Right lobe of liver (tissue), 4 donors: ENCODE measurements around the gene SKAP2.

Experiments
- POLR2A ChIP-seq: fragments of 450-650 bp; IDR thresholded peaks from one replicate; pipeline ENCODE4 v1.6.1; 2017; ENCODE audit warnings: antibody characterized with exemption, mild to moderate bottlenecking
- TF ChIP-seq, protein P1 (sequence below), 4 donors: fragments of 200-600 bp in 3 of 4; fragments of 450-650 bp in 1 of 4; IDR thresholded peaks; one replicate each; pipeline versions ENCODE4 v1.5.1 to v1.8.0; 2016 to 2022; ENCODE audit warnings: antibody characterized with exemption in 4 of 4, mild to moderate bottlenecking in 2 of 4
- donor health status: DM: no; HTN: no; CAD: no.
- donor health status: DM: no; HTN: no; CAD: no.
- donor health status: DM: no; HTN: yes; CAD: no.

DNA sequence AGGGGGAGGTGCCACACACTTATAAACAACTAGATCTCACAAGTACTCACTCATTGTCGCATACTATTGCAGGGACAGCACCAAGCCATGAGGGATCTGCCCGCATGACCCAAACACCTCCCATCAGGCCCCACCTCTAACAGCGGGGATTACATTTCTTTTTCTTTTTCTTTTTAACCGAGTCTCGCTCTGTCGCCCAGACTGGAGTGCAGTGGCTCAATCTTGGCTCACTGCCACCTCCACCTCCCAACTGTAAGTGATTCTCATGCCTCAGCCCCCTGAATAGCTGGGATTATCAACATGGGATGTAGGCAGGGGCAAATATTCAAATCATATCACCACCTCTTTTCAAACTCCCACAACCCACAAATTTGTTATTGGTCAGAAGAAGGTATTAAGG is 76.7 kb downstream of the SKAP2 start:
- TF ChIP-seq, protein P1, sequence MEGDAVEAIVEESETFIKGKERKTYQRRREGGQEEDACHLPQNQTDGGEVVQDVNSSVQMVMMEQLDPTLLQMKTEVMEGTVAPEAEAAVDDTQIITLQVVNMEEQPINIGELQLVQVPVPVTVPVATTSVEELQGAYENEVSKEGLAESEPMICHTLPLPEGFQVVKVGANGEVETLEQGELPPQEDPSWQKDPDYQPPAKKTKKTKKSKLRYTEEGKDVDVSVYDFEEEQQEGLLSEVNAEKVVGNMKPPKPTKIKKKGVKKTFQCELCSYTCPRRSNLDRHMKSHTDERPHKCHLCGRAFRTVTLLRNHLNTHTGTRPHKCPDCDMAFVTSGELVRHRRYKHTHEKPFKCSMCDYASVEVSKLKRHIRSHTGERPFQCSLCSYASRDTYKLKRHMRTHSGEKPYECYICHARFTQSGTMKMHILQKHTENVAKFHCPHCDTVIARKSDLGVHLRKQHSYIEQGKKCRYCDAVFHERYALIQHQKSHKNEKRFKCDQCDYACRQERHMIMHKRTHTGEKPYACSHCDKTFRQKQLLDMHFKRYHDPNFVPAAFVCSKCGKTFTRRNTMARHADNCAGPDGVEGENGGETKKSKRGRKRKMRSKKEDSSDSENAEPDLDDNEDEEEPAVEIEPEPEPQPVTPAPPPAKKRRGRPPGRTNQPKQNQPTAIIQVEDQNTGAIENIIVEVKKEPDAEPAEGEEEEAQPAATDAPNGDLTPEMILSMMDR (IDR thresholded peaks at IDR 0.05): no peak
- TF ChIP-seq POLR2A: no peak
